Measurements from ENCODE around the gene KLHL1.

Gene KLHL1

GRCh38 chr13:70080012-70080411 lies 28.2 kb downstream of the KLHL1 start:
- Histone ChIP-seq H2AFZ (ENCODE audit: low read length) (no peak overlapping the region), H3K4me2 (ENCODE audit: low read depth, low read length, poor library complexity, severe bottlenecking) (no peak overlapping the region), H3K79me2 (ENCODE audit: insufficient read depth, low read length) (no peaks in the 10 kb centered on the region), H3F3A (ENCODE audit: low read depth) (no peaks in the 10 kb centered on the region), H3K9me3 (ENCODE audit: insufficient read depth, low read depth, low read length) (no peaks in the 10 kb centered on the region), H3K36me3 (ENCODE audit: insufficient read depth, low read length) (no peaks in the 10 kb centered on the region), H4K20me1 (ENCODE audit: insufficient read depth, low read length, poor library complexity, severe bottlenecking) (no peaks in the 10 kb centered on the region), H3K4me1 (ENCODE audit: insufficient read depth, low read length, poor library complexity, severe bottlenecking) (no peaks in the 10 kb centered on the region), H3K9ac (ENCODE audit: low read depth, low read length, poor library complexity, severe bottlenecking) (no peak overlapping the region), H3K9me2 (replicated peaks; ENCODE audit: low read depth, low read length) (no peaks in the 10 kb centered on the region), H3K4me3 (ENCODE audit: low read length, poor library complexity, severe bottlenecking) (no peak overlapping the region), H3K27me3 (ENCODE audit: insufficient read depth, low read length, poor library complexity, severe bottlenecking) (no peaks in the 10 kb centered on the region)
- no peak for TF ChIP-seq CTCF (conservative IDR thresholded peaks at IDR 0.05; ENCODE audit: low read length)
- no peak for TF ChIP-seq EZH2phosphoT487 (IDR thresholded peaks at IDR 0.05; ENCODE audit: borderline replicate concordance)

- H3K27me3 ChIP-seq (ENCODE audit: insufficient read depth, low read length, poor library complexity, severe bottlenecking) = no peaks in the 10 kb centered on the region
- H3K9me2 ChIP-seq (replicated peaks; ENCODE audit: low read depth, low read length) = no peaks in the 10 kb centered on the region
- no peaks in the 10 kb centered on the region for H3K9me3 ChIP-seq (ENCODE audit: insufficient read depth, low read depth, low read length)
- no peaks in the 10 kb centered on the region for H3K36me3 ChIP-seq (ENCODE audit: insufficient read depth, low read length)
- H3K9ac ChIP-seq (ENCODE audit: low read depth, low read length, poor library complexity, severe bottlenecking) = no peak overlapping the region
- no peak overlapping the region for H3K4me2 ChIP-seq (ENCODE audit: low read depth, low read length, poor library complexity, severe bottlenecking)
- H3K4me3 ChIP-seq (ENCODE audit: low read length, poor library complexity, severe bottlenecking) = no peak overlapping the region
- no peaks in the 10 kb centered on the region for H3K79me2 ChIP-seq (ENCODE audit: insufficient read depth, low read length)
- no peak overlapping the region for H2AFZ ChIP-seq (ENCODE audit: low read length)
- no peaks in the 10 kb centered on the region for H3K4me1 ChIP-seq (ENCODE audit: insufficient read depth, low read length, poor library complexity, severe bottlenecking)
- H4K20me1 ChIP-seq (ENCODE audit: insufficient read depth, low read length, poor library complexity, severe bottlenecking) = no peaks in the 10 kb centered on the region
- TF ChIP-seq EZH2phosphoT487 (IDR thresholded peaks at IDR 0.05; ENCODE audit: borderline replicate concordance) = no peak
- H3F3A ChIP-seq (ENCODE audit: low read depth) = no peaks in the 10 kb centered on the region
Measured at GRCh38 chr13:70054572-70054971, 53.7 kb downstream of the KLHL1 start.

GRCh38 chr13:70051531-70051930 lies 56.7 kb downstream of the KLHL1 start:
- H3K4me3 ChIP-seq (ENCODE audit: low read length, poor library complexity, severe bottlenecking) = no peak overlapping the region
- no peaks in the 10 kb centered on the region for H3K79me2 ChIP-seq (ENCODE audit: insufficient read depth, low read length)
- no peak overlapping the region for H3K4me2 ChIP-seq (ENCODE audit: low read depth, low read length, poor library complexity, severe bottlenecking)
- H2AFZ ChIP-seq (ENCODE audit: low read length) = no peak overlapping the region
- TF ChIP-seq CTCF (conservative IDR thresholded peaks at IDR 0.05; ENCODE audit: low read length) = no peak
- TF ChIP-seq EZH2phosphoT487 (IDR thresholded peaks at IDR 0.05; ENCODE audit: borderline replicate concordance) = no peak
- H3K4me1 ChIP-seq (ENCODE audit: insufficient read depth, low read length, poor library complexity, severe bottlenecking) = no peaks in the 10 kb centered on the region
- no peaks in the 10 kb centered on the region for H3K9me3 ChIP-seq (ENCODE audit: insufficient read depth, low read depth, low read length)
- H3K9me2 ChIP-seq (replicated peaks; ENCODE audit: low read depth, low read length) = no peaks in the 10 kb centered on the region
- H3K27me3 ChIP-seq (ENCODE audit: insufficient read depth, low read length, poor library complexity, severe bottlenecking) = no peaks in the 10 kb centered on the region
- H3K9ac ChIP-seq (ENCODE audit: low read depth, low read length, poor library complexity, severe bottlenecking) = no peak overlapping the region
- no peaks in the 10 kb centered on the region for H4K20me1 ChIP-seq (ENCODE audit: insufficient read depth, low read length, poor library complexity, severe bottlenecking)
- H3F3A ChIP-seq (ENCODE audit: low read depth) = no peaks in the 10 kb centered on the region
- no peaks in the 10 kb centered on the region for H3K36me3 ChIP-seq (ENCODE audit: insufficient read depth, low read length)

DNA sequence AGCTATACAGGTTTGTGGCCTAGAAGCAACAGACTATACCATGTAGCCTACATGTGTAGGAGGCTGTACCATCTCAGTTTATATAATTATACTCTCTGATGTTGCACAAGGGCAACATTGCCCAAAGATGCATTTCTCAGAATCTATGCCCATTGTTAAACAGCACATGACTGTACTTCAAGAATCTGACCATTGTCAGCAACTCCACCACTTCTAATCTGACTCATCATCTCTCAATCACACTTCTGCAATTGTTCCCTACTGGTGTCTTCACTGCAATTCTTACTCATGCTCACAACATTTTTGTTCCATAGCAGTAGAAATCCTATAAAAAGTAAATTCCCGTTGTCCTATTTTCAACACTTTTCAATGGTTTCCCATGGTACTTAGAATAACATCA lies 64.6 kb downstream of the KLHL1 start:
- no peaks in the 10 kb centered on the region for H3K9me2 ChIP-seq (replicated peaks; ENCODE audit: low read depth, low read length)
- H3K9me3 ChIP-seq (ENCODE audit: insufficient read depth, low read depth, low read length) = no peaks in the 10 kb centered on the region
- TF ChIP-seq EZH2phosphoT487 (IDR thresholded peaks at IDR 0.05; ENCODE audit: borderline replicate concordance) (no peak), CTCF (conservative IDR thresholded peaks at IDR 0.05; ENCODE audit: low read length) (no peak)
- H4K20me1 ChIP-seq (ENCODE audit: insufficient read depth, low read length, poor library complexity, severe bottlenecking) = no peaks in the 10 kb centered on the region
- H3K4me3 ChIP-seq (ENCODE audit: low read length, poor library complexity, severe bottlenecking) = no peak overlapping the region
- no peak overlapping the region for H2AFZ ChIP-seq (ENCODE audit: low read length)
- no peaks in the 10 kb centered on the region for H3K36me3 ChIP-seq (ENCODE audit: insufficient read depth, low read length)
- H3K4me1 ChIP-seq (ENCODE audit: insufficient read depth, low read length, poor library complexity, severe bottlenecking) = no peaks in the 10 kb centered on the region
- H3K79me2 ChIP-seq (ENCODE audit: insufficient read depth, low read length) = no peaks in the 10 kb centered on the region
- no peak overlapping the region for H3K4me2 ChIP-seq (ENCODE audit: low read depth, low read length, poor library complexity, severe bottlenecking)
- no peaks in the 10 kb centered on the region for H3F3A ChIP-seq (ENCODE audit: low read depth)
- no peak overlapping the region for H3K9ac ChIP-seq (ENCODE audit: low read depth, low read length, poor library complexity, severe bottlenecking)
- no peaks in the 10 kb centered on the region for H3K27me3 ChIP-seq (ENCODE audit: insufficient read depth, low read length, poor library complexity, severe bottlenecking)

Data from Loucy (cell line).